ENCODE data around the gene MED20.

MED20 gene

DNA sequence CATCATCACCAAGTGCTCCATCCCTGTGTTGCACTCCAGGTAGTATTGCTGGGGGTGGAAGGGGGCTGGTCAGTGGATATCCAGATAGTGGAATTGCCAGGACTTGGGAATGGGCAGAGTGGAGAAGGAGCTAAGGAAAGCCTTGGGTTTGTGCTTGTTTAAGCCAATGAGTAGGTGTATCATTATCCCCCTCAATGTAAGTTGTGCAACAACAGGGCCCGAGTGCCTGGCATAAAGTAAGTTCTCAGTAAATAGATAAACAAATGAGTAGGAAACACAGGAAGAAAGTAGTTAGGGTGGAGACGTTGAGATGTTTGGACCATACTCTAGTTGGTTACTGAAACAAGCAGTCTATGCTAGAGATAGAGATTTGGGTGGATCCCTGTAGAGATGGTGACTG, 10.9 kb upstream of the MED20 start:
- Histone ChIP-seq H2AFZ (ENCODE audit: low read length) (no peak overlapping the region), H2AK5ac (ENCODE audit: low read depth, low read length) (no peak overlapping the region), H3K9ac (ENCODE audit: low read depth, low read length, poor library complexity) (no peak overlapping the region), H3K27me3 (ENCODE audit: control insufficient read depth in 3 of 3, insufficient read depth in 3 of 3, low read depth in 1 of 3, low read length in 3 of 3) (no peaks in the 10 kb centered on the region), H3K4me1 (ENCODE audit: control insufficient read depth in 2 of 2, insufficient read depth in 1 of 2, low read depth in 1 of 2, low read length in 2 of 2) (no peaks in the 10 kb centered on the region), H3K79me1 (ENCODE audit: low read depth, low read length) (peaks cover 2% of the 10 kb centered on the region), H2BK15ac (ENCODE audit: low read length) (no peak overlapping the region), H2BK12ac (ENCODE audit: low read length) (no peak overlapping the region), H4K8ac (ENCODE audit: low read depth, low read length) (no peak overlapping the region), H3K9me3 (replicated peaks in 1 of 2; ENCODE audit: control insufficient read depth in 2 of 2, insufficient read depth in 1 of 2, low read depth in 1 of 2, low read length in 2 of 2) (no peaks in the 10 kb centered on the region), H3K23ac (ENCODE audit: low read depth, low read length, poor library complexity) (no peak overlapping the region), H3K18ac (ENCODE audit: low read length) (no peak overlapping the region), H3K4ac (ENCODE audit: low read length) (no peak overlapping the region), H3K4me2 (ENCODE audit: insufficient read depth, low read length, poor library complexity, severe bottlenecking) (no peak overlapping the region), H4K91ac (ENCODE audit: low read depth, low read length, poor library complexity) (no peak overlapping the region), H3K27ac (replicated peaks; ENCODE audit: low read length) (no peak overlapping the region), H2BK5ac (ENCODE audit: low read length) (no peak overlapping the region), H2BK120ac (ENCODE audit: low read depth, low read length) (no peak overlapping the region), H3K4me3 (ENCODE audit: low read length in 2 of 2) (no peak overlapping the region), H3K36me3 (replicated peaks in 1 of 2; ENCODE audit: control insufficient read depth in 2 of 2, insufficient read depth in 2 of 2, low read length in 2 of 2) (peaks cover 75 to 99% of the 10 kb centered on the region in 2 donors), H3K14ac (ENCODE audit: low read length) (no peak overlapping the region)
- WGBS, 2 donors (ENCODE audit: extremely low coverage in 2 of 2, insufficient read length in 2 of 2, insufficient replicate concordance in 1 of 2) = no CpG with 5 or more reads among the region's 2 CpGs
- DNase-seq (ENCODE audit: low spot score) = no peak

DNA sequence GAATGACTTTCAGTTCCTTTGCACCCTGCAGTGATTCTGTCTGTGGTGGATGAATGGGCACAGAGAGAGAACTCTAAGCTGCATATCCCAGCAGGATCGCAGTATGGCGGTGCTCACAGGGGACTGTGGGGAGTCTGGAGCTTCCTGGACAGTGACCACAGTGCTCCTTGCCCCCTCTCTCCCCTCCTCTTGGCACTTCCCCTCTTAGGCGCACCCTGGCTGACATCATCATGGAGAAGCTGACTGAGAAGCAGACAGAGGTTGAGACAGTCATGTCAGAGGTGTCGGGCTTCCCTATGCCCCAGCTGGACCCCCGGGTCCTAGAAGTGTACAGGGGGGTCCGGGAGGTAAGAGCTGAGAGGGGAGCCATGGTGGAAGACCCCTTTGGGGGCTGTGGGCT, 9.0 kb upstream of the MED20 start:
- H3K27me3 ChIP-seq (ENCODE audit: control insufficient read depth in 3 of 3, insufficient read depth in 3 of 3, low read depth in 1 of 3, low read length in 3 of 3) = no peaks in the 10 kb centered on the region

DNA sequence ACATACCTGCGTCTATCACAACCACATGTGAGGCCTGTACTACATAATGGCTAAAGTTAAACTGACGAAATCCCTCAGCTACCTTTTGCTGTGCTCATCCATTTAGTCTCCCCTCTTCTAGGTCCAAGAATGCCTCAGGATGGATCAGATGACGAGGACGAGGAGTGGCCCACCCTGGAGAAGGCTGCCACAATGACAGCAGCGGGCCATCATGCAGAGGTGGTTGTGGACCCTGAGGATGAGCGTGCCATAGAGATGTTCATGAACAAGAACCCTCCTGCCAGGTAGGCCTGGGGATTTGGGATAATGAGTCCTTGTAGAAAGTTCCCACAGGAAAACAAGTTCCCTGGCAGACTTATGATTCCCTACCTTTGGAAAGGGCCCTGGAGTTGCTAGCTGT, 6.3 kb upstream of the MED20 start:
- H2AFZ ChIP-seq (ENCODE audit: low read length) = no peak overlapping the region
- no peak overlapping the region for H3K18ac ChIP-seq (ENCODE audit: low read length)
- no peak overlapping the region for H4K91ac ChIP-seq (ENCODE audit: low read depth, low read length, poor library complexity)
- H3K9ac ChIP-seq (ENCODE audit: low read depth, low read length, poor library complexity) = no peak overlapping the region
- H3K4me3 ChIP-seq (ENCODE audit: low read length in 2 of 2) = no peak overlapping the region
- no peak overlapping the region for H2BK12ac ChIP-seq (ENCODE audit: low read length)
- no peak overlapping the region for H3K27ac ChIP-seq (replicated peaks; ENCODE audit: low read length)
- H2AK5ac ChIP-seq (ENCODE audit: low read depth, low read length) = no peak overlapping the region
- no peak overlapping the region for H2BK15ac ChIP-seq (ENCODE audit: low read length)
- H3K27me3 ChIP-seq (ENCODE audit: control insufficient read depth in 3 of 3, insufficient read depth in 3 of 3, low read depth in 1 of 3, low read length in 3 of 3) = no peaks in the 10 kb centered on the region
- H3K36me3 ChIP-seq (replicated peaks in 1 of 2; ENCODE audit: control insufficient read depth in 2 of 2, insufficient read depth in 2 of 2, low read length in 2 of 2) = peaks cover 62 to 92% of the 10 kb centered on the region in 2 donors
- H3K14ac ChIP-seq (ENCODE audit: low read length) = no peak overlapping the region
- no peak overlapping the region for H2BK5ac ChIP-seq (ENCODE audit: low read length)
- H3K4ac ChIP-seq (ENCODE audit: low read length) = no peak overlapping the region
- no peaks in the 10 kb centered on the region for H3K9me3 ChIP-seq (replicated peaks in 1 of 2; ENCODE audit: control insufficient read depth in 2 of 2, insufficient read depth in 1 of 2, low read depth in 1 of 2, low read length in 2 of 2)
- H3K4me1 ChIP-seq (ENCODE audit: control insufficient read depth in 2 of 2, insufficient read depth in 1 of 2, low read depth in 1 of 2, low read length in 2 of 2) = peaks cover 4 to 6% of the 10 kb centered on the region in 2 donors
- no CpG with 5 or more reads among the region's 6 CpGs for WGBS, 2 donors (ENCODE audit: extremely low coverage in 2 of 2, insufficient read length in 2 of 2, insufficient replicate concordance in 1 of 2)
- no peak overlapping the region for H3K23ac ChIP-seq (ENCODE audit: low read depth, low read length, poor library complexity)
- peaks cover 12% of the 10 kb centered on the region for H3K79me1 ChIP-seq (ENCODE audit: low read depth, low read length)
- no peak overlapping the region for H2BK120ac ChIP-seq (ENCODE audit: low read depth, low read length)
- DNase-seq (ENCODE audit: low spot score) = no peak
- H4K8ac ChIP-seq (ENCODE audit: low read depth, low read length) = no peak overlapping the region
- H3K4me2 ChIP-seq (ENCODE audit: insufficient read depth, low read length, poor library complexity, severe bottlenecking) = no peak overlapping the region

More for the DNA sequence above, 9.0 kb upstream of the MED20 start:
- Histone ChIP-seq H3K9me3 (replicated peaks in 1 of 2; ENCODE audit: control insufficient read depth in 2 of 2, insufficient read depth in 1 of 2, low read depth in 1 of 2, low read length in 2 of 2) (no peaks in the 10 kb centered on the region), H2BK120ac (ENCODE audit: low read depth, low read length) (no peak overlapping the region), H2AFZ (ENCODE audit: low read length) (no peak overlapping the region), H2BK5ac (ENCODE audit: low read length) (no peak overlapping the region), H3K4me2 (ENCODE audit: insufficient read depth, low read length, poor library complexity, severe bottlenecking) (no peak overlapping the region), H4K91ac (ENCODE audit: low read depth, low read length, poor library complexity) (no peak overlapping the region), H3K36me3 (replicated peaks in 1 of 2; ENCODE audit: control insufficient read depth in 2 of 2, insufficient read depth in 2 of 2, low read length in 2 of 2) (peaks cover 70 to 94% of the 10 kb centered on the region in 2 donors), H3K4me1 (ENCODE audit: control insufficient read depth in 2 of 2, insufficient read depth in 1 of 2, low read depth in 1 of 2, low read length in 2 of 2) (no peaks in the 10 kb centered on the region), H2BK12ac (ENCODE audit: low read length) (no peak overlapping the region), H2BK15ac (ENCODE audit: low read length) (no peak overlapping the region), H3K4ac (ENCODE audit: low read length) (no peak overlapping the region), H3K14ac (ENCODE audit: low read length) (no peak overlapping the region), H3K23ac (ENCODE audit: low read depth, low read length, poor library complexity) (no peak overlapping the region), H4K8ac (ENCODE audit: low read depth, low read length) (no peak overlapping the region), H3K79me1 (ENCODE audit: low read depth, low read length) (peaks cover 3% of the 10 kb centered on the region), H3K9ac (ENCODE audit: low read depth, low read length, poor library complexity) (no peak overlapping the region), H3K4me3 (ENCODE audit: low read length in 2 of 2) (peak overlapping the region in 1 of 2 donors; percentile 11), H2AK5ac (ENCODE audit: low read depth, low read length) (no peak overlapping the region), H3K18ac (ENCODE audit: low read length) (no peak overlapping the region), H3K27ac (replicated peaks; ENCODE audit: low read length) (no peak overlapping the region)
- DNase-seq (ENCODE audit: low spot score) = no peak
- whole genome bisulfite sequencing, 2 donors (ENCODE audit: extremely low coverage in 2 of 2, insufficient read length in 2 of 2, insufficient replicate concordance in 1 of 2) = no CpG with 5 or more reads among the region's 6 CpGs

DNA sequence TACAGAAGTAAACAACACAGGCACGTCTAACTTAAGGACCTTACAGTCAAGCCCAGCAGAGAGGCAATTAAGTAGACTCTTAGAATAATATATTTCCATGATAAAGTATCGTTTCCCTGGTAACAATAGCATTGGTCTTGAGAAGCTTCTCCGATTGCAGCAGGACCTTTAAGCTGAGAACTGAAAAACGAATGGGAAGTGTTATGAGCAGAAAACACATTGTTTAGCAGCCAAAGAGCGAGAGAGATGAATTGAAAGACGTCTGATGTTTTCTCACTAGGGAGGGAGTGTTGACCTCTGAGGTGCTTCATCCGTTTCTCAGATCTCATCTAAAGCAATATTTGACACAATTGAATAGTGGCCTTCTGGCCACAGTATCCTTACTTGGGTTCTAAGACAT, 1.2 kb upstream of the MED20 start:
- Histone ChIP-seq H3K27ac (replicated peaks; ENCODE audit: low read length) (no peak overlapping the region), H4K91ac (ENCODE audit: low read depth, low read length, poor library complexity) (no peak overlapping the region), H3K14ac (ENCODE audit: low read length) (no peak overlapping the region), H2BK5ac (ENCODE audit: low read length) (no peak overlapping the region), H3K4ac (ENCODE audit: low read length) (no peak overlapping the region), H3K36me3 (replicated peaks in 1 of 2; ENCODE audit: control insufficient read depth in 2 of 2, insufficient read depth in 2 of 2, low read length in 2 of 2) (peaks cover 15 to 47% of the 10 kb centered on the region in 2 donors), H3K79me1 (ENCODE audit: low read depth, low read length) (peaks cover 13% of the 10 kb centered on the region), H3K4me2 (ENCODE audit: insufficient read depth, low read length, poor library complexity, severe bottlenecking) (peak overlapping the region; percentile 70), H2BK120ac (ENCODE audit: low read depth, low read length) (no peak overlapping the region), H3K9ac (ENCODE audit: low read depth, low read length, poor library complexity) (no peak overlapping the region), H3K4me1 (ENCODE audit: control insufficient read depth in 2 of 2, insufficient read depth in 1 of 2, low read depth in 1 of 2, low read length in 2 of 2) (peaks cover 7 to 16% of the 10 kb centered on the region in 2 donors), H3K27me3 (ENCODE audit: control insufficient read depth in 3 of 3, insufficient read depth in 3 of 3, low read depth in 1 of 3, low read length in 3 of 3) (no peaks in the 10 kb centered on the region), H2BK15ac (ENCODE audit: low read length) (no peak overlapping the region), H4K8ac (ENCODE audit: low read depth, low read length) (no peak overlapping the region), H2AK5ac (ENCODE audit: low read depth, low read length) (no peak overlapping the region), H2AFZ (ENCODE audit: low read length) (peak overlapping the region; percentile 92), H3K4me3 (ENCODE audit: low read length in 2 of 2) (peak overlapping the region; percentile 66 to 92), H3K23ac (ENCODE audit: low read depth, low read length, poor library complexity) (no peak overlapping the region), H3K9me3 (replicated peaks in 1 of 2; ENCODE audit: control insufficient read depth in 2 of 2, insufficient read depth in 1 of 2, low read depth in 1 of 2, low read length in 2 of 2) (no peaks in the 10 kb centered on the region), H3K18ac (ENCODE audit: low read length) (no peak overlapping the region), H2BK12ac (ENCODE audit: low read length) (no peak overlapping the region)
- DNase-seq (ENCODE audit: low spot score) = no peak
- WGBS, 2 donors (ENCODE audit: extremely low coverage in 2 of 2, insufficient read length in 2 of 2, insufficient replicate concordance in 1 of 2) = no CpG with 5 or more reads among the region's 7 CpGs

Measured in neuronal stem cell (in vitro differentiated cells).